ENCODE data around the gene ALG12.

Gene ALG12

DNA sequence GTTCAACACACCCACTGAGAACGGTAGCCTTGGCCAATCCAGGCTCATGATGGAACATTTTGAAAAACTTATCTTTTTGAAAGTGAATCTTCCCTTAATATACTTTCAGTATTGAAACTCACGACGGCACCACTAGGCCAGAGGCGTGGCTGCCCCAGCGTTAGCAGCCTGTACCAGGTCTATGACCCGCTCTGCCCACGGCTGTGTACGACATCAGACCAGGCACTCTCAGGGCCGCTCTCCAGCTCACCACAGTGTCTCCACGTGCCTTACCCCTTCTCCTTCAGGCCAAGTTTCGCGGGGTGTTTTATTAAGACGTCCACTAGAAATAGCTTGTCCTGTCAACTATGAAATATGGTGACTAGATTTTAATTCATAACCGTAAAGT is 31.2 kb downstream of the ALG12 start:
- DNase-seq (ENCODE audit: low read depth): no peak

DNA sequence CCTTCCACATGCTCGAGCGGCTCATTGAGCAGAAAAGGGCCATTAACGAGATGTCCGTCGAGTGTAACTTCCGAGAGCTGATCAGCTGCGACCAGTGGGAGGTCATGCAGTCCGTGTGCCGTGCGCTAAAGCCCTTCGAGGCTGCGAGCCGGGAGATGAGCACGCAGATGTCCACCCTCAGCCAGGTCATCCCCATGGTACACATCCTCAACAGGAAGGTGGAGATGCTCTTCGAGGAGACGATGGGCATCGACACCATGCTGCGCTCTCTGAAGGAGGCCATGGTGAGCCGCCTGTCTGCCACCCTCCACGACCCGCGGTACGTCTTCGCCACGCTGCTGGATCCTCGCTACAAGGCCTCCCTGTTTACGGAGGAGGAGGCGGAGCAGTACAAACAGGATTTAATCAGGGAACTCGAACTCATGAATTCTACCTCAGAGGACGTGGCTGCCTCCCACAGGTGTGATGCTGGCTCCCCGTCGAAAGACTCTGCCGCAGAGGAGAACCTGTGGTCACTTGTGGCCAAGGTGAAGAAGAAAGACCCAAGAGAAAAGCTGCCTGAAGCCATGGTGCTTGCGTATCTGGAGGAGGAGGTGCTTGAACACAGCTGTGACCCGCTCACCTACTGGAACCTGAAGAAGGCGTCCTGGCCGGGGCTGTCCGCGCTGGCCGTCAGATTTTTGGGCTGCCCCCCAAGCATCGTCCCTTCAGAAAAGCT is 31.7 kb downstream of the ALG12 start:
- DNase-seq (ENCODE audit: low read depth): no peak

GRCh38 chr22:49885881-49886280 is 32.4 kb downstream of the ALG12 start:
- DNase-seq (ENCODE audit: low read depth): no peak

DNA sequence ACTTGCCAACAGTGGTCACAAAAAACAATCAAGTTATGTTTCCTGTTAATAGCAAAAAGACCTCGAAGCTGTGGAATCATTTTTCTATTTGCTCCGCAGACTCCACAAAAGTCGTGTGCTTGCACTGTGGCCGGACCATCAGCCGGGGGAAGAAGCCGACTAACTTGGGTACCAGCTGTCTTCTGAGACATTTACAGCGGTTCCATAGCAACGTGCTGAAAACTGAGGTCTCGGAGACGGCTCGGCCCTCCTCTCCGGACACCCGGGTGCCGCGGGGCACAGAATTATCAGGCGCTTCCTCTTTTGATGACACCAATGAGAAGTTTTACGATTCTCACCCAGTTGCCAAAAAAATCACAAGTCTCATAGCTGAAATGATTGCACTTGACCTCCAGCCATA is 33.0 kb downstream of the ALG12 start:
- no peak for DNase-seq (ENCODE audit: low read depth)

DNA sequence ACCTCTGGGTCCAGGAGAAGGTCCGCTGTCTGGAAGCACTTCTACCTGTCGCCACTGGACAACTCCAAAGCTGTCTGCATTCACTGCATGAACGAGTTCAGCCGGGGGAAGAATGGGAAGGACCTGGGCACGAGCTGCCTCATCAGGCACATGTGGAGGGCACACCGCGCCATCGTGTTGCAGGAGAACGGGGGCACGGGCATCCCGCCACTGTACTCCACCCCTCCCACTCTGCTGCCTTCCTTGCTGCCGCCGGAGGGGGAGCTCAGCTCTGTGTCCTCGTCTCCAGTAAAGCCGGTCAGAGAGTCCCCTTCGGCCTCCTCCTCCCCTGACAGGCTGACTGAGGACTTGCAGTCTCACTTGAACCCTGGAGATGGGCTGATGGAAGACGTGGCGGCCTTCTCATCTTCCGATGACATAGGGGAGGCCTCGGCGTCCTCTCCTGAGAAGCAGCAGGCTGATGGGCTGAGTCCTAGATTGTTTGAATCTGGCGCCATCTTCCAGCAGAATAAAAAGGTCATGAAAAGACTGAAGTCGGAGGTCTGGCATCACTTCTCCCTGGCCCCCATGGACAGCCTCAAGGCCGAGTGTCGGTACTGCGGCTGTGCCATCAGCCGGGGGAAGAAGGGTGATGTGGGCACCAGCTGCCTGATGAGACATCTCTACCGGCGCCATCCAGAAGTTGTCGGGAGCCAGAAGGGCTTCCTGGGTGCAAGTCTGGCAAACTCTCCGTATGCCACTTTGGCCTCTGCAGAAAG is 33.6 kb downstream of the ALG12 start:
- DNase-seq (ENCODE audit: low read depth): no peak

DNA sequence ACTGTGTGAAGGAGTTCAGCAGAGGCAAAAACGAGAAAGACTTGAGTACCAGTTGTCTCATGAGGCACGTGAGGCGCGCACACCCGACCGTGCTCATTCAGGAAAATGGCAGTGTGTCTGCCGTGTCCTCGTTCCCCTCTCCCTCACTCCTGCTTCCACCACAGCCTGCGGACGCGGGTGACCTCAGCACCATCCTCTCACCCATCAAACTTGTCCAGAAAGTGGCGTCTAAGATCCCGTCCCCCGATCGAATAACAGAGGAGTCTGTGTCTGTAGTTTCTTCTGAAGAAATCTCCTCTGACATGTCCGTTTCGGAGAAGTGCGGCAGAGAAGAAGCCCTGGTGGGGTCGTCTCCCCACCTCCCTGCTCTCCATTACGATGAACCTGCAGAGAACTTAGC is 34.2 kb downstream of the ALG12 start:
- DNase-seq (ENCODE audit: low read depth): no peak

GRCh38 chr22:49883294-49883640 is 35.0 kb downstream of the ALG12 start:
- DNase-seq (ENCODE audit: low read depth): no peak

GRCh38 chr22:49882519-49883293 is 35.5 kb downstream of the ALG12 start:
- no peak for DNase-seq (ENCODE audit: low read depth)

- no peak for DNase-seq (ENCODE audit: low read depth)
These were observed 36.4 kb downstream of the ALG12 start for GRCh38 chr22:49881856-49882255.

GRCh38 chr22:49880281-49880680 is 38.0 kb downstream of the ALG12 start:
- no peak for DNase-seq (ENCODE audit: low read depth)

- no peak for DNase-seq (ENCODE audit: low read depth)
These were observed 38.4 kb downstream of the ALG12 start for GRCh38 chr22:49879871-49880270.

DNA sequence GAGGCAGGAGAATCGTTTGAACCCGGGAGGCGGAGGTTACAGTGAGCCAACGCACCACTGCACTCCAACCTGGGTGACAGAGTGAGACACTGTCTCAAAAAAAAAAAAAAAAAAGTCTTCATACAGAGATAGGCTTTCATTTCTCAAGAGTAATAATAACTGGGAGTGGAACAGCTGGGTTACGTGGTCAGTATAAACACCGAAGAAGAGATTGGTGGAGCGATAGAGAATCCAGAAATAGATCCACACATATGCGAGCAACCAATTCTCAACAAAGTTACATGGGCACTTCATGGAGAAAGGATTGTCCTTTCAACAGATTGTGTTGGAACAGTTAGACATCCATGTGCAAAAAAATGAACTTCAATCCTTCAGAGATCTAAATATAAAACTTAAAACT is 40.0 kb downstream of the ALG12 start:
- DNase-seq (ENCODE audit: low read depth): no peak

DNA sequence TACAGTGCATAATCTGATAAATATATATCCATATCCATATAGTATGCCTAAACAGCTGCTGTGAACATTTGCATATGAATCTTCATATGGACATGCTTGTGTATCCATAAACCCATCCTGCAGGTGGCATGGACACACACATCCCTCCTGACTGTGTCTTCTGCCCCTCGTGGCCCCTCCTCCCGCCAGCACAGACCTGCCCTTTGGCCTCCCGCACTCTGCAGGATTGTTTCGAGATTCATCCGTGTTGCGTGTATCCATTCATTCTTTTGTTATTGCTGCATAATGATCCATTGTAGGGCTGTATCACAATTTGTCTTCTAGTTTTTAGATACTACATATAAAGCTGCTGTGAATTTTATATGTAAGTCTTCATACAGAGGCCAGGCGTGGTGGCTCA is 40.6 kb downstream of the ALG12 start:
- DNase-seq (ENCODE audit: low read depth): no peak

GRCh38 chr22:49873228-49873940 is 44.9 kb downstream of the ALG12 start:
- no peak for DNase-seq (ENCODE audit: low read depth)

- no peak for DNase-seq (ENCODE audit: low read depth)
These were observed 45.9 kb downstream of the ALG12 start for GRCh38 chr22:49872347-49872746.

- DNase-seq (ENCODE audit: low read depth): no peak
These were observed 46.8 kb downstream of the ALG12 start for GRCh38 chr22:49871482-49871881.

GRCh38 chr22:49869845-49870712 is 48.2 kb downstream of the ALG12 start:
- DNase-seq (ENCODE audit: low read depth): no peak

- no peak for DNase-seq (ENCODE audit: low read depth)
These were observed 49.0 kb downstream of the ALG12 start for GRCh38 chr22:49869086-49869830.

- DNase-seq (ENCODE audit: low read depth): no peak
These were observed 50.7 kb downstream of the ALG12 start for GRCh38 chr22:49867303-49868265.

GRCh38 chr22:49866646-49867045 is 51.6 kb downstream of the ALG12 start:
- DNase-seq (ENCODE audit: low read depth): no peak
